ENCODE results near the gene LRRC15. TPM values are rescaled to one million over a fixed set of nuclear protein-coding genes. Genes with fewer than 3 reads are reported as not detected.
A peak's percentile ranks its signal among the peaks of the same experiment; 100 is the strongest.

The LRRC15 gene
- total and polyA plus RNA-seq, 2 donors from 2014 or later, result 0.09 to 0.63 TPM

- FAIRE-seq (no peak), DNase-seq (no peak)
- Histone ChIP-seq H3K4me1 (ENCODE audit: control insufficient read depth in 2 of 3, insufficient read depth in 2 of 3, low read depth in 1 of 3, low read length in 3 of 3) (no peaks in the 10 kb centered on the region), H3K27ac (ENCODE audit: low read depth in 2 of 2, low read length in 2 of 2) (no peak overlapping the region), H3K36me3 (ENCODE audit: control insufficient read depth in 2 of 3, insufficient read depth in 3 of 3, low read length in 3 of 3) (no peaks in the 10 kb centered on the region), H3K4me3 (ENCODE audit: low read length in 3 of 3) (no peak overlapping the region), H3K27me3 (ENCODE audit: control insufficient read depth, insufficient read depth, low read length) (no peaks in the 10 kb centered on the region), H3K9ac (ENCODE audit: low read length in 3 of 3) (no peak overlapping the region), H3K9me3 (ENCODE audit: control insufficient read depth in 2 of 3, insufficient read depth in 1 of 3, low read length in 3 of 3) (no peaks in the 10 kb centered on the region)
- TF ChIP-seq CTCF (IDR thresholded peaks at IDR 0.05; ENCODE audit: borderline replicate concordance, extremely low read depth, insufficient read depth), result no peak
- intact Hi-C loops (cut with DNase I), result loop anchor here (10.0 kb wide), 1 partner anchor 55 kb away; the partner anchor contains the start of gene GP5
Observed at GRCh38 chr3:194339840-194340239, 29.7 kb downstream of the LRRC15 start.

- intact Hi-C loops (cut with DNase I), result no loop called here
- no peak for FAIRE-seq
- DNase-seq, result no peak
Observed at GRCh38 chr3:194339356-194339755, 30.2 kb downstream of the LRRC15 start.

GRCh38 chr3:194337965-194338753 lies 31.4 kb downstream of the LRRC15 start:
- no peak overlapping the region for H3K9ac ChIP-seq (ENCODE audit: low read length in 3 of 3)
- no peaks in the 10 kb centered on the region for H3K36me3 ChIP-seq (ENCODE audit: control insufficient read depth in 2 of 3, insufficient read depth in 3 of 3, low read length in 3 of 3)
- no peak for TF ChIP-seq CTCF (IDR thresholded peaks at IDR 0.05; ENCODE audit: borderline replicate concordance, extremely low read depth, insufficient read depth)
- H3K4me1 ChIP-seq (ENCODE audit: control insufficient read depth in 2 of 3, insufficient read depth in 2 of 3, low read depth in 1 of 3, low read length in 3 of 3), result peaks cover 0 to 2% (median 0%) of the 10 kb centered on the region in 3 donors
- H3K9me3 ChIP-seq (ENCODE audit: control insufficient read depth in 2 of 3, insufficient read depth in 1 of 3, low read length in 3 of 3), result no peaks in the 10 kb centered on the region
- intact Hi-C loops (cut with DNase I), result no loop called here
- H3K27ac ChIP-seq (ENCODE audit: low read depth in 2 of 2, low read length in 2 of 2), result no peak overlapping the region
- H3K27me3 ChIP-seq (ENCODE audit: control insufficient read depth, insufficient read depth, low read length), result peaks cover 2% of the 10 kb centered on the region
- FAIRE-seq, result no peak
- H3K4me3 ChIP-seq (ENCODE audit: low read length in 3 of 3), result no peak overlapping the region
- DNase-seq, result peak in 1 of 5 donors; percentile 58

More at GRCh38 chr3:194339356-194339755, 30.2 kb downstream of the LRRC15 start:
- H3K27me3 ChIP-seq (ENCODE audit: control insufficient read depth, insufficient read depth, low read length), result no peaks in the 10 kb centered on the region
- no peaks in the 10 kb centered on the region for H3K9me3 ChIP-seq (ENCODE audit: control insufficient read depth in 2 of 3, insufficient read depth in 1 of 3, low read length in 3 of 3)
- H3K27ac ChIP-seq (ENCODE audit: low read depth in 2 of 2, low read length in 2 of 2), result no peak overlapping the region
- H3K36me3 ChIP-seq (ENCODE audit: control insufficient read depth in 2 of 3, insufficient read depth in 3 of 3, low read length in 3 of 3), result no peaks in the 10 kb centered on the region
- no peak overlapping the region for H3K9ac ChIP-seq (ENCODE audit: low read length in 3 of 3)
- no peak overlapping the region for H3K4me3 ChIP-seq (ENCODE audit: low read length in 3 of 3)
- no peak for TF ChIP-seq CTCF (IDR thresholded peaks at IDR 0.05; ENCODE audit: borderline replicate concordance, extremely low read depth, insufficient read depth)
- no peaks in the 10 kb centered on the region for H3K4me1 ChIP-seq (ENCODE audit: control insufficient read depth in 2 of 3, insufficient read depth in 2 of 3, low read depth in 1 of 3, low read length in 3 of 3)
